Body of pancreas (tissue), 4 donors: ENCODE results near the gene HLA-B. TPM values are rescaled to one million over a fixed set of nuclear protein-coding genes. Genes with fewer than 3 reads are reported as not detected.

Experiments used
- ATAC-seq: fragments of 150-250 bp; one replicate; pipeline ENCODE4 v1.9.1; 2016
- DNase-seq, 4 donors: peaks; one replicate each; pipeline ENCODE4 v3.0.0-alpha.2; 2019
- H3K27ac ChIP-seq, 4 donors: fragments of 200-600 bp; sonication (generic); 1 replicate in 3 of 4; 2 replicates in 1 of 4; pipeline versions ENCODE4 v1.5.1 to v1.6.1; 2016 to 2019; ENCODE audit warnings: mild to moderate bottlenecking in 1 of 4, mixed read lengths in 1 of 4, moderate library complexity in 1 of 4
- H3K27me3 ChIP-seq, 2 donors: fragments of 200-600 bp; sonication (generic); one replicate each; pipeline ENCODE4 v1.6.0; 2016; ENCODE audit warnings: mild to moderate bottlenecking in 1 of 2
- H3K36me3 ChIP-seq, 2 donors: fragments of 200-600 bp; sonication (generic); replicated peaks in 1 of 2; 2 replicates each; pipeline ENCODE4 v1.5.1; 2016; ENCODE audit warnings: low read depth in 2 of 2; ENCODE audit not compliant: insufficient read depth in 1 of 2
- H3K4me1 ChIP-seq: fragments of 200-600 bp; sonication (generic); one replicate; pipeline ENCODE4 v1.6.0; 2016
- H3K4me3 ChIP-seq, 2 donors: fragments of 200-600 bp; sonication (generic); 1 replicate in 1 of 2; 2 replicates in 1 of 2; pipeline ENCODE4 v1.5.1; 2016 to 2019
- H3K9me3 ChIP-seq, 3 donors: fragments of 200-600 bp; sonication (generic); 1 replicate in 2 of 3; 2 replicates in 1 of 3; pipeline ENCODE4 v1.5.1; 2016
- CTCF ChIP-seq, 7 experiments: fragments of 450-650 bp in 4 of 7; fragments of 200-600 bp in 3 of 7; sonication (generic) in 3 of 7; IDR thresholded peaks; one replicate each; pipeline ENCODE4 v1.5.1; 2016 to 2019; ENCODE audit warnings: antibody characterized with exemption in 7 of 7
- POLR2A ChIP-seq, 3 donors: fragments of 450-650 bp; IDR thresholded peaks; one replicate each; pipeline ENCODE4 v1.6.1; 2016; ENCODE audit warnings: antibody characterized with exemption in 3 of 3, mild to moderate bottlenecking in 2 of 3
- WGBS, 2 donors: methylation state at CpG; one replicate each; pipeline ENCODE4 v1.1.5; 2017; 5-methylcytosine and 5-hydroxymethylcytosine counted together
- intact Hi-C: fragments of 100-400 bp; cut with DNase I; formaldehyde crosslinking; loops from one replicate; pipeline ENCODE4 v1.15.1; 2023
- total RNA-seq, 2 donors: library from RNA; depleted of rRNA; stranded (reverse); fragments of >200 nt; gene quantifications; one replicate each; pipeline ENCODE4 v1.1.0, GENCODE V29; 2016

HLA-B gene
- total RNA-seq, 2 donors from 2014 or later, result 316 to 342 TPM

- ATAC-seq, result no peak
- Histone ChIP-seq H3K4me1 (no peaks in the 10 kb centered on the region), H3K27me3 (no peaks in the 10 kb centered on the region), H3K27ac (no peak overlapping the region), H3K36me3 (no peaks in the 10 kb centered on the region), H3K4me3 (no peak overlapping the region), H3K9me3 (no peaks in the 10 kb centered on the region)
- intact Hi-C loops, result no loop called here
- DNase-seq, result peak in 1 of 4 donors; percentile 12
- TF ChIP-seq POLR2A (IDR thresholded peaks at IDR 0.05) (no peak), CTCF (IDR thresholded peaks at IDR 0.05) (no peak)
- 50 to 61% methylated on average over 2 of the region's 2 CpGs for WGBS, 2 donors
Measured at GRCh38 chr6:31317036-31317435, 39.9 kb downstream of the HLA-B start.

GRCh38 chr6:31309641-31310040 lies 47.3 kb downstream of the HLA-B start:
- ATAC-seq (no peak), DNase-seq (no peak)
- WGBS, 2 donors, result 77 to 82% methylated on average over 2 of the region's 2 CpGs
- intact Hi-C loops, result no loop called here
- TF ChIP-seq POLR2A (IDR thresholded peaks at IDR 0.05), result no peak
- no peak for TF ChIP-seq CTCF (IDR thresholded peaks at IDR 0.05)
- Histone ChIP-seq H3K4me3 (no peak overlapping the region), H3K9me3 (no peaks in the 10 kb centered on the region), H3K27ac (no peak overlapping the region), H3K27me3 (no peaks in the 10 kb centered on the region), H3K4me1 (peaks cover 15% of the 10 kb centered on the region), H3K36me3 (no peaks in the 10 kb centered on the region)

- no peak overlapping the region for H3K4me3 ChIP-seq
- intact Hi-C loops, result no loop called here
- H3K27me3 ChIP-seq, result no peaks in the 10 kb centered on the region
- WGBS, 2 donors, result 24 to 37% methylated on average over 6 to 11 of the region's 11 CpGs
- H3K9me3 ChIP-seq, result no peaks in the 10 kb centered on the region
- DNase-seq, result no peak
- H3K4me1 ChIP-seq, result peaks cover 15% of the 10 kb centered on the region
- no peaks in the 10 kb centered on the region for H3K36me3 ChIP-seq
- no peak for TF ChIP-seq POLR2A (IDR thresholded peaks at IDR 0.05)
- TF ChIP-seq CTCF (IDR thresholded peaks at IDR 0.05), result no peak
- ATAC-seq, result no peak
- H3K27ac ChIP-seq, result peak overlapping the region in 3 of 4 donors; percentile 32 to 78 (median 52)
Measured at GRCh38 chr6:31308845-31309175, 48.2 kb downstream of the HLA-B start.

- Histone ChIP-seq H3K4me1 (peaks cover 15% of the 10 kb centered on the region), H3K27ac (peak overlapping the region; percentile 32 to 78 (median 60)), H3K27me3 (no peaks in the 10 kb centered on the region), H3K9me3 (no peaks in the 10 kb centered on the region), H3K4me3 (peak overlapping the region in 1 of 2 donors; percentile 56), H3K36me3 (no peaks in the 10 kb centered on the region)
- intact Hi-C loops, result no loop called here
- peak; percentile 90 to 94 (median 91) for DNase-seq
- TF ChIP-seq POLR2A (IDR thresholded peaks at IDR 0.05) (peak in 2 of 3 donors; percentile 53 to 59), CTCF (IDR thresholded peaks at IDR 0.05) (no peak)
- 0 to 1% methylated on average over 9 to 52 of the region's 57 CpGs for WGBS, 2 donors
- peak; percentile 95 for ATAC-seq
Measured at GRCh38 chr6:31308050-31308844, 48.7 kb downstream of the HLA-B start.

- ATAC-seq (peak; percentile 3), DNase-seq (no peak)
- H3K27ac ChIP-seq, result peak overlapping the region in 1 of 4 donors; percentile 78
- H3K36me3 ChIP-seq, result no peaks in the 10 kb centered on the region
- intact Hi-C loops, result no loop called here
- WGBS, 2 donors, result 47 to 48% methylated on average over 12 to 14 of the region's 14 CpGs
- peaks cover 15% of the 10 kb centered on the region for H3K4me1 ChIP-seq
- no peak overlapping the region for H3K4me3 ChIP-seq
- no peaks in the 10 kb centered on the region for H3K27me3 ChIP-seq
- no peak for TF ChIP-seq CTCF (IDR thresholded peaks at IDR 0.05)
- TF ChIP-seq POLR2A (IDR thresholded peaks at IDR 0.05), result no peak
- no peaks in the 10 kb centered on the region for H3K9me3 ChIP-seq
Measured at GRCh38 chr6:31307669-31308049, 49.3 kb downstream of the HLA-B start.
